ENCODE data around the gene ASB5.

ASB5 gene

GRCh38 chr4:176210579-176211296 lies 58.3 kb downstream of the ASB5 start:
- DNase-seq = no peak

GRCh38 chr4:176210101-176210500 lies 58.9 kb downstream of the ASB5 start:
- DNase-seq = no peak

- no peak for DNase-seq
Measured at GRCh38 chr4:176209535-176209934, 59.5 kb downstream of the ASB5 start.

GRCh38 chr4:176207839-176208238 lies 61.2 kb downstream of the ASB5 start:
- no peak for DNase-seq

- DNase-seq = no peak
Measured at GRCh38 chr4:176205299-176205698, 63.7 kb downstream of the ASB5 start.

GRCh38 chr4:176198316-176198903 lies 70.6 kb downstream of the ASB5 start:
- DNase-seq = no peak

GRCh38 chr4:176195184-176195978 lies 73.6 kb downstream of the ASB5 start, which contains the start of gene SPATA4:
SPATA4 (minus strand) TSS chr4:176195585; CDS start chr4:176195562, 23 bp downstream.
- DNase-seq = peak; percentile 65 to 91

GRCh38 chr4:176193938-176194337 lies 75.1 kb downstream of the ASB5 start:
- DNase-seq = no peak

- no peak for DNase-seq
Measured at GRCh38 chr4:176193126-176193525, 75.9 kb downstream of the ASB5 start.

- DNase-seq = no peak
Measured at GRCh38 chr4:176191974-176192373, 77.0 kb downstream of the ASB5 start.

GRCh38 chr4:176189891-176190795 lies 78.9 kb downstream of the ASB5 start:
- DNase-seq = no peak

GRCh38 chr4:176188654-176189053 lies 80.4 kb downstream of the ASB5 start:
- DNase-seq = no peak

GRCh38 chr4:176187624-176188023 lies 81.4 kb downstream of the ASB5 start:
- DNase-seq = no peak

- DNase-seq = no peak
Measured at GRCh38 chr4:176186671-176187395, 82.2 kb downstream of the ASB5 start.

- DNase-seq = no peak
Measured at GRCh38 chr4:176186067-176186466, 83.0 kb downstream of the ASB5 start.

GRCh38 chr4:176185051-176185450 lies 84.0 kb downstream of the ASB5 start:
- DNase-seq = no peak
